Activated CD8-positive, alpha-beta T cell treated with anti-CD3 and anti-CD28 coated beads for 36 hours (primary cell): ENCODE data around the gene RALGDS. TPM values are rescaled to one million over a fixed set of nuclear protein-coding genes. Genes with fewer than 3 reads are reported as not detected.

Experiments used
- ATAC-seq: fragments of 200-7000 bp; cut with Tn5 transposase; one replicate; pipeline ENCODE4 v1.10.0; 2021; ENCODE audit warnings: mild to moderate bottlenecking, moderate library complexity
- CTCF ChIA-PET: fragments of 350-600 bp; sonication (Branson Sonifier 250); formaldehyde crosslinking; loops from one replicate; lab custom pipeline; 2021; ENCODE audit warnings: antibody characterized with exemption; lab: Charles Lee
- POLR2A ChIA-PET: fragments of 350-600 bp; sonication (Branson Sonifier 250); formaldehyde crosslinking; loops from one replicate; lab custom pipeline; 2021; ENCODE audit warnings: antibody characterized with exemption; lab: Charles Lee
- DNase-seq: peaks from one replicate; pipeline ENCODE4 v3.0.0-alpha.2; 2020
- H3K27ac Mint-ChIP-seq: one replicate; pipeline ENCODE4 v1.8.0; 2021; ENCODE audit warnings: mild to moderate bottlenecking, mixed read lengths
- H3K27me3 Mint-ChIP-seq: one replicate; pipeline ENCODE4 v1.8.0; 2021; ENCODE audit warnings: mixed read lengths
- H3K36me3 Mint-ChIP-seq: one replicate; pipeline ENCODE4 v1.8.0; 2021; ENCODE audit warnings: low read depth, mixed read lengths
- H3K4me1 Mint-ChIP-seq: one replicate; pipeline ENCODE4 v1.8.0; 2021; ENCODE audit warnings: low read depth, mixed read lengths
- H3K4me3 Mint-ChIP-seq: one replicate; pipeline ENCODE4 v1.8.0; 2021; ENCODE audit warnings: mild to moderate bottlenecking, moderate library complexity, mixed read lengths
- H3K9me3 Mint-ChIP-seq: one replicate; pipeline ENCODE4 v1.8.0; 2021; ENCODE audit warnings: mixed read lengths
- intact Hi-C: fragments of 100-400 bp; cut with micrococcal nuclease; formaldehyde crosslinking; loops from one replicate; pipeline ENCODE4 v1.10.0; 2022
- total RNA-seq, 2 experiments: library from RNA; stranded (reverse); gene quantifications; one replicate each; pipeline ENCODE4 v1.2.3, GENCODE V29; 2021
- TF ChIP-seq, protein P1 (sequence below): fragments of 200-600 bp; IDR thresholded peaks from one replicate; pipeline ENCODE4 v1.8.0; 2022; ENCODE audit warnings: antibody characterized with exemption, mild to moderate bottlenecking

RALGDS gene
- total RNA-seq, 2 experiments from 2014 or later, result 80.5 to 88.2 TPM

GRCh38 chr9:133122935-133123611 lies 2.0 kb upstream of the RALGDS start:
- peaks cover 72% of the 10 kb centered on the region for H3K4me1 Mint-ChIP-seq
- ATAC-seq (no peak), DNase-seq (no peak)
- intact Hi-C loops, result no loop called here
- TF ChIP-seq, protein P1, sequence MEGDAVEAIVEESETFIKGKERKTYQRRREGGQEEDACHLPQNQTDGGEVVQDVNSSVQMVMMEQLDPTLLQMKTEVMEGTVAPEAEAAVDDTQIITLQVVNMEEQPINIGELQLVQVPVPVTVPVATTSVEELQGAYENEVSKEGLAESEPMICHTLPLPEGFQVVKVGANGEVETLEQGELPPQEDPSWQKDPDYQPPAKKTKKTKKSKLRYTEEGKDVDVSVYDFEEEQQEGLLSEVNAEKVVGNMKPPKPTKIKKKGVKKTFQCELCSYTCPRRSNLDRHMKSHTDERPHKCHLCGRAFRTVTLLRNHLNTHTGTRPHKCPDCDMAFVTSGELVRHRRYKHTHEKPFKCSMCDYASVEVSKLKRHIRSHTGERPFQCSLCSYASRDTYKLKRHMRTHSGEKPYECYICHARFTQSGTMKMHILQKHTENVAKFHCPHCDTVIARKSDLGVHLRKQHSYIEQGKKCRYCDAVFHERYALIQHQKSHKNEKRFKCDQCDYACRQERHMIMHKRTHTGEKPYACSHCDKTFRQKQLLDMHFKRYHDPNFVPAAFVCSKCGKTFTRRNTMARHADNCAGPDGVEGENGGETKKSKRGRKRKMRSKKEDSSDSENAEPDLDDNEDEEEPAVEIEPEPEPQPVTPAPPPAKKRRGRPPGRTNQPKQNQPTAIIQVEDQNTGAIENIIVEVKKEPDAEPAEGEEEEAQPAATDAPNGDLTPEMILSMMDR, result no peak
- ChIA-PET POLR2A (interaction anchor here (0.5 to 1.0 kb wide), 4 partner anchors 8 to 197 kb away, joined by 3 to 4 read pairs (median 3); no protein-coding TSS in a partner anchor), CTCF (interaction anchor here (1.5 to 22.4 kb wide), 2 partner anchors 10 to 23 kb away, joined by 5 to 376 read pairs; no protein-coding TSS in a partner anchor)
- H3K4me3 Mint-ChIP-seq, result no peak overlapping the region
- no peaks in the 10 kb centered on the region for H3K27me3 Mint-ChIP-seq
- peaks cover 14% of the 10 kb centered on the region for H3K36me3 Mint-ChIP-seq
- H3K9me3 Mint-ChIP-seq, result no peaks in the 10 kb centered on the region
- H3K27ac Mint-ChIP-seq, result no peak overlapping the region

GRCh38 chr9:133122605-133122934 lies 1.5 kb upstream of the RALGDS start:
- POLR2A ChIA-PET, result interaction anchor here (0.5 to 2.1 kb wide), 6 partner anchors 9 to 197 kb away, joined by 3 to 6 read pairs (median 4); no protein-coding TSS in a partner anchor
- Mint-ChIP-seq H3K27ac (peak overlapping the region; percentile 79), H3K4me3 (no peak overlapping the region), H3K9me3 (no peaks in the 10 kb centered on the region), H3K36me3 (peaks cover 10% of the 10 kb centered on the region), H3K27me3 (no peaks in the 10 kb centered on the region), H3K4me1 (peaks cover 71% of the 10 kb centered on the region)
- TF ChIP-seq, protein P1, result no peak
- CTCF ChIA-PET, result interaction anchor here (0.7 to 22.4 kb wide), 3 partner anchors 11 to 27 kb away, joined by 3 to 376 read pairs (median 5); no protein-coding TSS in a partner anchor
- ATAC-seq (no peak), DNase-seq (no peak)
- intact Hi-C loops, result no loop called here

GRCh38 chr9:133121915-133122550 lies 993 bp upstream of the RALGDS start:
- Mint-ChIP-seq H3K27me3 (no peaks in the 10 kb centered on the region), H3K4me3 (peak overlapping the region; percentile 62), H3K9me3 (no peaks in the 10 kb centered on the region), H3K4me1 (peaks cover 68% of the 10 kb centered on the region), H3K27ac (peak overlapping the region; percentile 79), H3K36me3 (peaks cover 7% of the 10 kb centered on the region)
- ATAC-seq (peak; percentile 15), DNase-seq (peak; percentile 53)
- TF ChIP-seq, protein P1, result no peak
- ChIA-PET CTCF (interaction anchor here (0.7 to 22.4 kb wide), 3 partner anchors 11 to 26 kb away, joined by 3 to 376 read pairs (median 5); no protein-coding TSS in a partner anchor), POLR2A (interaction anchor here (1.0 to 2.1 kb wide), 6 partner anchors 10 to 22 kb away, joined by 3 to 6 read pairs (median 4); no protein-coding TSS in a partner anchor)
- intact Hi-C loops, result no loop called here

DNA sequence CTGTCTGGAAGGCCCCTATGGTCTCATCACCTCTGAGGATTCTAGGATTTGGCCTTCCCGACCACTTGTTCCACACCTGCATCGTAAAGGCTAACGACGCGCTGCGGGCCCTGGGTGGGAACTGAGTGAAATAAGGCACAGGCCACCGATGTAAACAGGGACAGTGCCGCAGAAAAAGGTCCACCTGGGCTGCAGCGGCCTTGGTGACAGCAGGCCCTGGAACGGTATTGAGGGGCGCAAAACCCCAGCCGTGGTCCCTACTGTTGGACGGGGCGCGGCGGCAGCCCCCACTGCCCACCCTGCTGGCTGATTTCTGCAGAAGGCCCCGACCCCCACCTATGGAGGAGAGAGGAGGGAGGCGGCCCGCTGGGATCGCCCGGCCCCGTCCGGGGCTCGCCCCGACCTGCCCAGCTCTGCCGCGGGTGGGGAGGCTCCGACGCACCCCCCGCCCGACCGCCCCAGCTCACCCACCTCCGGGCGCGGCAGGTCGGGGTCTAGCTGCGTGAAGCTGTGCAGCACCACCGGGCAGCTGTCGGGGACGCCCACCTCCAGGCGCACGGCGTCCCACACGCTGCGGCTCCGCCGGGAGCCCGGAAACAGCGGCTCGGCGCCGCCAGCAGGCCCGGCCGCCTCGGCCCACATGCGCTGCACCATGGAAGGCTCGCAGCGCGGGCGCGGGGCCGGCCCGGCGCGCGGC lies 391 bp downstream of the RALGDS start:
- ATAC-seq (no peak), DNase-seq (no peak)
- Mint-ChIP-seq H3K4me3 (peak overlapping the region; percentile 71), H3K36me3 (peaks cover 6% of the 10 kb centered on the region), H3K27me3 (no peaks in the 10 kb centered on the region), H3K4me1 (peaks cover 67% of the 10 kb centered on the region), H3K27ac (peak overlapping the region; percentile 53), H3K9me3 (no peaks in the 10 kb centered on the region)
- ChIA-PET CTCF (interaction anchor here (22.4 kb wide), 1 partner anchor 25 kb away, joined by 376 read pairs; no protein-coding TSS in a partner anchor), POLR2A (interaction anchor here (1.0 to 2.8 kb wide), 4 partner anchors 10 to 13 kb away, joined by 4 to 9 read pairs (median 6); no protein-coding TSS in a partner anchor)
- intact Hi-C loops, result no loop called here
- TF ChIP-seq, protein P1, result no peak
